BJ (cell line): Measurements from ENCODE around the gene VPS25. TPM values are rescaled to one million over a fixed set of nuclear protein-coding genes. Genes with fewer than 3 reads are reported as not detected.

ENCODE experiments used
- CTCF ChIA-PET: fragments of 350-600 bp; formaldehyde crosslinking; extraction: SDS; loops from one replicate; lab custom pipeline; 2021; ENCODE audit warnings: antibody characterized with exemption, inconsistent platforms; lab: Yijun Ruan, JAX
- POLR2A ChIA-PET: fragments of 300-600 bp; sonication (Branson Sonifier 250); formaldehyde crosslinking; extraction: SDS; loops from one replicate; lab custom pipeline; 2021; ENCODE audit warnings: antibody characterized with exemption; lab: Charles Lee
- DNase-seq: peaks from one replicate; pipeline ENCODE4 v3.0.0-alpha.2; 2011; ENCODE audit warnings: low read depth
- H3K27me3 ChIP-seq: 2 replicates; pipeline ENCODE4 v1.6.0; 2011; ENCODE audit warnings: low read length; ENCODE audit not compliant: control insufficient read depth, insufficient read depth
- H3K36me3 ChIP-seq: 2 replicates; pipeline ENCODE4 v1.5.1; 2011; ENCODE audit warnings: low read length; ENCODE audit not compliant: control insufficient read depth, insufficient read depth
- H3K4me3 ChIP-seq: 2 replicates; pipeline ENCODE4 v1.5.1; 2011; ENCODE audit warnings: low read depth, mild to moderate bottlenecking, control low read depth, low read length
- polyA plus RNA-seq: library from polyadenylated mRNA; depleted of rRNA; stranded (reverse); fragments of >200 nt; gene quantifications from 2 replicates; pipeline ENCODE4 v1.2.3, GENCODE V29; 2011
- TF ChIP-seq, protein P1 (sequence below): IDR thresholded peaks from 2 replicates; pipeline ENCODE4 v1.5.1; 2011; ENCODE audit warnings: low read depth, mild to moderate bottlenecking, control low read depth, inconsistent platforms, low read length, moderate library complexity; ENCODE audit not compliant: insufficient read depth

The VPS25 gene
- polyA plus RNA-seq, 1 experiment, result 181 TPM

DNA sequence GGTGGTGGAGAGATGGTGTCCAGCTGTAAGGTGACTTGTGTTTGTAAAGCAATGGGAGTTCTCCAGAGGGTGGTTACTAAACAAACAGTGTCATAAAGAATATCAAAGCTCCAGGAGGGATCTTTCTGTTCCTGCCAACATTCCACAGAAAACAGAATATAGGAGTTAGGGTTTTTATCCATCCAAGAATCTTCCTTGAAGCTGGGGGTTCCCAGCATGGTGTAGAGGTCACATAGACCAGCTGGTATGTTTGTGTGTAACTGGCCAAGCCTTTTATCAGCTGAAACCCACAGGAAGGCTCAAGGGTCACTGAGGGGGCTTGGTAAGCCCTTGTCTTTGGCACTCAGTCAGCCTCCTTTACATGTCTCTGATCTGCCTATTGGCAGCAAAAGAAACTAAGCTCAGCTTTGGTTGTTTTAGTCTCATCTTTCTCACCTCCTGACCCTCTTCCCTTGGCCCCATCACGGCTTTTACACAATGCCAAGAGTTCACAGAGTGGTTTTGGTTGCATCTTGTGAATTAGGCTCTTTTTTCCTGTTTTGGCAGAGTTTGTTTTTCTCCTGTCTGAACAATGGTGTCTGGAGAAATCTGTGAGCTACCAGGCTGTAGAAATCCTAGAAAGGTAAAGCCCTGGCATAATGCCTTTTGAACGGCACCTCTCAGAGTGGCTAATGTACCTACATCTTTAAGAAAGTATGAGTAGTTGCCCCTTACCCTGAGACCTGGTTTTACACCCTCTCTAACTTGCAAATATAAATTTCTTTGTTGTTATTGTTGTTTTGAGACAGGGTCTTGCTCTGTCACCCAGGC, 30.0 kb downstream of the VPS25 start:
- H3K27me3 ChIP-seq, result no peaks in the 10 kb centered on the region
- H3K4me3 ChIP-seq, result no peak overlapping the region
- DNase-seq, result no peak
- CTCF ChIA-PET, result interaction anchor here (0.9 to 3.5 kb wide), 2 partner anchors 16 to 20 kb away, joined by 4 to 20 read pairs; partner anchors contain the start of gene BECN1
- POLR2A ChIA-PET, result no interaction called here
- TF ChIP-seq, protein P1, sequence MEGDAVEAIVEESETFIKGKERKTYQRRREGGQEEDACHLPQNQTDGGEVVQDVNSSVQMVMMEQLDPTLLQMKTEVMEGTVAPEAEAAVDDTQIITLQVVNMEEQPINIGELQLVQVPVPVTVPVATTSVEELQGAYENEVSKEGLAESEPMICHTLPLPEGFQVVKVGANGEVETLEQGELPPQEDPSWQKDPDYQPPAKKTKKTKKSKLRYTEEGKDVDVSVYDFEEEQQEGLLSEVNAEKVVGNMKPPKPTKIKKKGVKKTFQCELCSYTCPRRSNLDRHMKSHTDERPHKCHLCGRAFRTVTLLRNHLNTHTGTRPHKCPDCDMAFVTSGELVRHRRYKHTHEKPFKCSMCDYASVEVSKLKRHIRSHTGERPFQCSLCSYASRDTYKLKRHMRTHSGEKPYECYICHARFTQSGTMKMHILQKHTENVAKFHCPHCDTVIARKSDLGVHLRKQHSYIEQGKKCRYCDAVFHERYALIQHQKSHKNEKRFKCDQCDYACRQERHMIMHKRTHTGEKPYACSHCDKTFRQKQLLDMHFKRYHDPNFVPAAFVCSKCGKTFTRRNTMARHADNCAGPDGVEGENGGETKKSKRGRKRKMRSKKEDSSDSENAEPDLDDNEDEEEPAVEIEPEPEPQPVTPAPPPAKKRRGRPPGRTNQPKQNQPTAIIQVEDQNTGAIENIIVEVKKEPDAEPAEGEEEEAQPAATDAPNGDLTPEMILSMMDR, result no peak
- no peaks in the 10 kb centered on the region; the same call in 1 of the 2 replicates for H3K36me3 ChIP-seq

DNA sequence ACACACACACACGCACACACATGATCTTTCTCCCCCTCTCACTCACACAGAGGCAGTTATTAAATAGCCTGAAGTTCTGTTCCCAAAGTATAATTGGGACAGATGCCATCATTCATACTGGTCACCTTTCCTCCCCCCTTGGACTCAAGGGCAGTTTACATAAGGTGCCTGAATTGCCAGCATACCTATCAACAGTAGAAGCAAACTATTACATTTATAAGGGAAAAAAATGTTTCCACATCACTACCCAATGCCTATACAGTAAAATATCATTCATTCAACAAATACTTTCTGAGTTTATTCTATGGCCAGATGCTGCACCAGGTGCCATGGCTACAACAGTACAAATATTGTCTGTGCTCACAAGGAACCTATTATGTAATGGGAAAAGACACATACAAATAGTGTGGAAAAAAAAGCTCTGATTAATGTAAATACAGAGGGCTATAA, 31.7 kb downstream of the VPS25 start:
- no peaks in the 10 kb centered on the region; the same call in 1 of the 2 replicates for H3K36me3 ChIP-seq
- H3K4me3 ChIP-seq, result no peak overlapping the region
- H3K27me3 ChIP-seq, result no peaks in the 10 kb centered on the region
- ChIA-PET POLR2A (no interaction called here), CTCF (no interaction called here)
- no peak for DNase-seq
- TF ChIP-seq, protein P1, result no peak

DNA sequence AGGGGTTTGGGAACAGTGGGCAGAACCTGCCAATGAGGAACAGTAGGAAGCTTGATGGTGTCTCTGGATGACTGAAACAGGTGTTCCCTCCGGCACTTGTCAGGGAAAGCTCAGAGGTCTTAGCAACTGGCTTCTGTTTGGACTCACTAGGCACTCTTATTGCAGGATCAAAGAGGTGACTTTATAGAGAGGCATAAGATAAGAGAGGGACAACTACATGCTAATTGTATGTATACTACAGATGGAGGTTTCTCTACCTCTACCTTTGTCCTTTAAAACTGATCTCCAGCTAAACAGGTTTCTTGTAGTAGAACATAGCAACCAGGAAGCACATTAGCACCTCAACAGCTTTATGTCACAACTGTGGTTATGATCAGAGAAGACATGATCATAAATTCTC, 33.0 kb downstream of the VPS25 start:
- H3K4me3 ChIP-seq, result no peak overlapping the region
- no peak for DNase-seq
- CTCF ChIA-PET, result interaction anchor here (0.7 to 2.4 kb wide), 4 partner anchors 10 to 43 kb away, joined by 3 to 7 read pairs (median 5); no protein-coding TSS in a partner anchor
- peaks cover 2% of the 10 kb centered on the region for H3K36me3 ChIP-seq
- H3K27me3 ChIP-seq, result no peaks in the 10 kb centered on the region
- POLR2A ChIA-PET, result no interaction called here
- TF ChIP-seq, protein P1, result no peak

DNA sequence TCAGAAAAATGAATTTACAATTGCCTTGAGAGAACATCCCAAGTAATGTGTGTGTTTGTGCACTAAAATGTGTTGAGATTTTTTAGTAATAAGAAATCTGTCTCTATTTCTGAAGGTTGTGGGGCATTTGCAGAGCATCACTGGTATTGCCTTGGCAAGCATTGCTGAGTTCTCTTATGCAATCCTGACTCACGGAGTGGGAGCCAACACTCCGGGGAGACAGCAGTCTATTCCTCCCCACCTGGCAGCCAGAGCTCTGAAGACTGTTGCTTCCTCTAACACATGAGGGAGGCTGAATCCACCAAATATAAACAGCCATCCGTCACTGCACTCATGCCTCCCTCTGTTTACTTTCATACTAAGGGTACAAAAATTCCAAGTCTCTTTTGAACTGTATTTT, 36.0 kb downstream of the VPS25 start:
- H3K36me3 ChIP-seq, result peaks cover 7% of the 10 kb centered on the region
- CTCF ChIA-PET, result interaction anchor here (1.1 to 1.8 kb wide), 3 partner anchors 10 to 47 kb away, joined by 3 to 7 read pairs (median 4); no protein-coding TSS in a partner anchor
- peak; percentile 37 for DNase-seq
- H3K4me3 ChIP-seq, result no peak overlapping the region
- no peaks in the 10 kb centered on the region for H3K27me3 ChIP-seq
- TF ChIP-seq, protein P1, result no peak
- POLR2A ChIA-PET, result interaction anchor here (0.7 kb wide), 1 partner anchor 8 kb away, joined by 3 read pairs; no protein-coding TSS in a partner anchor
